B cell (primary cell): ENCODE data around the gene TBRG4. TPM values are rescaled to one million over a fixed set of nuclear protein-coding genes. Genes with fewer than 3 reads are reported as not detected.

ENCODE experiments used
- ATAC-seq: fragments of 200-7000 bp; cut with Tn5 transposase; one replicate; pipeline ENCODE4 v1.10.0; 2021; ENCODE audit warnings: low read depth, mild to moderate bottlenecking, moderate number of reproducible peaks, moderate library complexity
- CTCF ChIA-PET: fragments of 350-600 bp; sonication (Branson Sonifier 250); formaldehyde crosslinking; loops from one replicate; lab custom pipeline; 2021; ENCODE audit warnings: antibody characterized with exemption, inconsistent platforms; lab: Charles Lee
- POLR2A ChIA-PET: fragments of 350-600 bp; sonication (Branson Sonifier 250); formaldehyde crosslinking; loops from one replicate; lab custom pipeline; 2021; ENCODE audit warnings: antibody characterized with exemption; lab: Charles Lee
- DNase-seq: peaks from one replicate; pipeline ENCODE4 v3.0.0; 2013
- H2AFZ ChIP-seq: 2 replicates; pipeline ENCODE4 v1.6.1; 2012; ENCODE audit warnings: mild to moderate bottlenecking, low read depth, low read length; ENCODE audit not compliant: insufficient read depth, poor library complexity, severe bottlenecking
- H3K27ac ChIP-seq, 2 donors: 1 replicate in 1 of 2; 2 replicates in 1 of 2; pipeline ENCODE4 v1.5.1; 2012 to 2013; ENCODE audit warnings: low read length in 2 of 2, mild to moderate bottlenecking in 2 of 2, moderate library complexity in 1 of 2
- H3K27me3 ChIP-seq, 4 experiments: fragments of 200-600 bp in 1 of 4; sonication (generic) in 1 of 4; replicated peaks in 1 of 4; 1 replicate in 2 of 4; 2 replicates in 2 of 4; pipeline versions ENCODE4 v1.6.1 to v1.7.0; 2013 to 2016; ENCODE audit warnings: low read length in 3 of 4, mild to moderate bottlenecking in 2 of 4, mixed read lengths in 1 of 4, moderate library complexity in 1 of 4; ENCODE audit not compliant: insufficient read depth in 4 of 4, control insufficient read depth in 3 of 4; ENCODE audit errors: control extremely low read depth in 1 of 4
- H3K36me3 ChIP-seq, 2 experiments: replicated peaks in 1 of 2; 1 replicate in 1 of 2; 2 replicates in 1 of 2; pipeline versions ENCODE4 v1.6.1 to v1.7.1; 2013; ENCODE audit warnings: low read length in 1 of 2; ENCODE audit not compliant: insufficient read depth in 2 of 2, control insufficient read depth in 1 of 2; ENCODE audit errors: control extremely low read depth in 1 of 2, extremely low read depth in 1 of 2
- H3K4me1 ChIP-seq, 2 donors: fragments of 200-600 bp in 1 of 2; sonication (generic) in 1 of 2; 1 replicate in 1 of 2; 2 replicates in 1 of 2; pipeline versions ENCODE4 v1.5.1 to v1.6.1; 2013 to 2017; ENCODE audit warnings: low read length in 2 of 2; ENCODE audit not compliant: control insufficient read depth in 2 of 2, insufficient read depth in 2 of 2
- H3K4me2 ChIP-seq: replicated peaks from 2 replicates; pipeline ENCODE3; 2012; ENCODE audit warnings: mild to moderate bottlenecking, low read depth, low read length; ENCODE audit not compliant: poor library complexity, severe bottlenecking
- H3K4me3 ChIP-seq, 5 experiments: fragments of 200-600 bp in 1 of 5; sonication (generic) in 1 of 5; 1 replicate in 3 of 5; 2 replicates in 2 of 5; pipeline versions ENCODE4 v1.5.1 to v1.7.0; 2011 to 2016; ENCODE audit warnings: low read length in 4 of 5, mild to moderate bottlenecking in 4 of 5, low read depth in 2 of 5, control low read depth in 1 of 5, moderate library complexity in 1 of 5; ENCODE audit not compliant: insufficient read depth in 1 of 5; ENCODE audit errors: control extremely low read depth in 1 of 5, extremely low read depth in 1 of 5
- H3K79me2 ChIP-seq: fragments of 200-600 bp; sonication (generic); one replicate; pipeline ENCODE4 v1.6.0; 2016; ENCODE audit warnings: low read length; ENCODE audit not compliant: control insufficient read depth, insufficient read depth
- H3K9ac ChIP-seq: fragments of 200-600 bp; sonication (generic); 2 replicates; pipeline ENCODE4 v1.6.1; 2017; ENCODE audit warnings: mild to moderate bottlenecking, low read length, moderate library complexity
- H3K9me3 ChIP-seq, 3 donors: one replicate each; pipeline versions ENCODE4 v1.6.1 to v1.7.1; 2013; ENCODE audit warnings: low read length in 2 of 3; ENCODE audit not compliant: control insufficient read depth in 2 of 3, insufficient read depth in 1 of 3; ENCODE audit errors: control extremely low read depth in 1 of 3
- H4K20me1 ChIP-seq: 2 replicates; pipeline ENCODE4 v1.6.0; 2012; ENCODE audit warnings: mild to moderate bottlenecking, low read length; ENCODE audit not compliant: insufficient read depth, control insufficient read depth, poor library complexity, severe bottlenecking
- H3K27ac Mint-ChIP-seq: one replicate; pipeline ENCODE4 v1.8.0; 2021; ENCODE audit warnings: mixed read lengths
- H3K27me3 Mint-ChIP-seq: one replicate; pipeline ENCODE4 v1.8.0; 2021; ENCODE audit warnings: mixed read lengths
- H3K4me1 Mint-ChIP-seq: one replicate; pipeline ENCODE4 v1.8.0; 2021; ENCODE audit warnings: mixed read lengths
- H3K4me3 Mint-ChIP-seq: one replicate; pipeline ENCODE4 v1.8.0; 2021; ENCODE audit warnings: mixed read lengths
- H3K9me3 Mint-ChIP-seq: one replicate; pipeline ENCODE4 v1.8.0; 2022; ENCODE audit warnings: mixed read lengths; ENCODE audit not compliant: insufficient read depth
- CTCF ChIP-seq: fragments of 200-600 bp; IDR thresholded peaks from one replicate; pipeline ENCODE4 v1.8.0; 2022; ENCODE audit warnings: antibody characterized with exemption, mild to moderate bottlenecking
- EZH2 ChIP-seq: IDR thresholded peaks from 2 replicates; pipeline ENCODE4 v1.6.1; 2012; ENCODE audit warnings: borderline replicate concordance, low read depth, mild to moderate bottlenecking, moderate library complexity, low read length; ENCODE audit not compliant: insufficient read depth, poor library complexity, severe bottlenecking
- WGBS: methylation state at CpG from one replicate; pipeline ENCODE4 v1.1.5; 2013; ENCODE audit warnings: missing lambda C conversion rate; ENCODE audit not compliant: insufficient coverage; 5-methylcytosine and 5-hydroxymethylcytosine counted together
- intact Hi-C: fragments of 100-400 bp; cut with micrococcal nuclease; formaldehyde crosslinking; loops from one replicate; pipeline ENCODE4 v1.10.0; 2022
- polyA plus RNA-seq: library from polyadenylated mRNA; depleted of rRNA; stranded (reverse); fragments of >200 nt; gene quantifications from 2 replicates; pipeline ENCODE4 v1.2.3, GENCODE V29; 2012
- total RNA-seq, 2 donors: library from RNA; stranded (reverse); fragments of 120-200 nt in 1 of 2; gene quantifications; 1 replicate in 1 of 2; 2 replicates in 1 of 2; pipeline versions ENCODE4 v1.2.3 to v1.2.4, GENCODE V29; 2013 to 2022

The TBRG4 gene
- total and polyA plus RNA-seq, 2 donors (not counting 1 experiment from before 2014, with no cell fraction given): 92.8 to 111 TPM

GRCh38 chr7:45129181-45129800 lies 17.8 kb upstream of the TBRG4 start:
- DNase-seq (no peak), ATAC-seq (no peak)
- CTCF ChIA-PET: no interaction called here
- POLR2A ChIA-PET: no interaction called here
- TF ChIP-seq CTCF (no peak), EZH2 (no peak)
- Mint-ChIP-seq H3K9me3 (no peaks in the 10 kb centered on the region), H3K27ac (no peak overlapping the region), H3K4me3 (no peak overlapping the region), H3K27me3 (no peaks in the 10 kb centered on the region), H3K4me1 (no peaks in the 10 kb centered on the region)
- no peak overlapping the region for H3K27ac ChIP-seq
- no peaks in the 10 kb centered on the region for H3K79me2 ChIP-seq
- no peaks in the 10 kb centered on the region for H3K4me1 ChIP-seq
- no peaks in the 10 kb centered on the region for H4K20me1 ChIP-seq
- no peak overlapping the region for H2AFZ ChIP-seq
- intact Hi-C loops: no loop called here
- WGBS: 93% methylated on average over 15 of the region's 15 CpGs
- H3K9ac ChIP-seq: no peak overlapping the region
- H3K36me3 ChIP-seq: no peaks in the 10 kb centered on the region
- H3K27me3 ChIP-seq: peaks cover 0 to 3% (median 0%) of the 10 kb centered on the region in 4 experiments
- H3K4me2 ChIP-seq: no peak overlapping the region
- H3K4me3 ChIP-seq: no peak overlapping the region
- H3K9me3 ChIP-seq: no peaks in the 10 kb centered on the region

GRCh38 chr7:45126920-45127319 lies 15.4 kb upstream of the TBRG4 start:
- TF ChIP-seq CTCF (no peak), EZH2 (no peak)
- Mint-ChIP-seq H3K4me1 (peaks cover 7% of the 10 kb centered on the region), H3K27ac (no peak overlapping the region), H3K4me3 (no peak overlapping the region), H3K27me3 (no peaks in the 10 kb centered on the region), H3K9me3 (no peaks in the 10 kb centered on the region)
- no peak for ATAC-seq
- Histone ChIP-seq H3K27ac (no peak overlapping the region), H3K9ac (no peak overlapping the region), H3K79me2 (no peaks in the 10 kb centered on the region), H3K4me3 (no peak overlapping the region), H3K36me3 (no peaks in the 10 kb centered on the region), H2AFZ (no peak overlapping the region), H3K9me3 (no peaks in the 10 kb centered on the region), H3K4me1 (peaks cover 0 to 10% of the 10 kb centered on the region in 2 donors), H3K27me3 (no peaks in the 10 kb centered on the region), H4K20me1 (no peaks in the 10 kb centered on the region), H3K4me2 (no peak overlapping the region)
- ChIA-PET POLR2A (interaction anchor here (0.6 kb wide), 1 partner anchor 529 kb away, joined by 6 read pairs; no protein-coding TSS in a partner anchor), CTCF (interaction anchor here (0.6 to 1.5 kb wide), 2 partner anchors 9 to 270 kb away, joined by 3 to 7 read pairs; no protein-coding TSS in a partner anchor)
- intact Hi-C loops: no loop called here
- 87% methylated on average over 6 of the region's 6 CpGs for WGBS
- DNase-seq: no peak
